GM10847 (cell line): ENCODE results near the gene ARID5B.

ENCODE experiments used
- POLR2A ChIP-seq: IDR thresholded peaks from 2 replicates; pipeline ENCODE4 v1.6.1; 2011; ENCODE audit not compliant: insufficient read length; ENCODE audit errors: extremely low read depth

The ARID5B gene

DNA sequence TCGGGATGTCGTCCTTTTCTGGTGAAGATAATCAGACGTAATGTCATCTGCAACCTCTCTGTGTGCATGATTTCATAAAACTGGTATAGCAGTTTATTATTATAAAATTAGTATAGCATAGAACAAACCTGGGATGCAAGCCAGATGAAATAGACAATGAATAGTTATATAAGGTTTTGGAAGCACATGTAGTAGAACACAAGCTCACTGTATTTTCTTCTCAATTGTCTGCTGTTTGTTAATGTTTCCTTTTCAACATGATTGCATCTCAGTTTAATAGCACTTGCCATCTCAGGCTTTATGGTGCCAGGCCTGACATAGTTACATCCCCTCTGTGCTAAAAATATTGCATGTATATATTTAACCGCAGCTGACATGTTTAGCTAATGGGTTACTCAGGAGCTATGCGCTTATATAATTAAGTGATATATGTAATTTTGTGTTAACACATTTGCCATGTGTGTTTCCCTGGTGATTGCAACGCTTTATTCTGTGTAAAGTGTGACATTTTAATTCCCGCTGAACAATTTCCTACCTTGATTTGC, 132.7 kb downstream of the ARID5B start:
- no peak for TF ChIP-seq POLR2A

DNA sequence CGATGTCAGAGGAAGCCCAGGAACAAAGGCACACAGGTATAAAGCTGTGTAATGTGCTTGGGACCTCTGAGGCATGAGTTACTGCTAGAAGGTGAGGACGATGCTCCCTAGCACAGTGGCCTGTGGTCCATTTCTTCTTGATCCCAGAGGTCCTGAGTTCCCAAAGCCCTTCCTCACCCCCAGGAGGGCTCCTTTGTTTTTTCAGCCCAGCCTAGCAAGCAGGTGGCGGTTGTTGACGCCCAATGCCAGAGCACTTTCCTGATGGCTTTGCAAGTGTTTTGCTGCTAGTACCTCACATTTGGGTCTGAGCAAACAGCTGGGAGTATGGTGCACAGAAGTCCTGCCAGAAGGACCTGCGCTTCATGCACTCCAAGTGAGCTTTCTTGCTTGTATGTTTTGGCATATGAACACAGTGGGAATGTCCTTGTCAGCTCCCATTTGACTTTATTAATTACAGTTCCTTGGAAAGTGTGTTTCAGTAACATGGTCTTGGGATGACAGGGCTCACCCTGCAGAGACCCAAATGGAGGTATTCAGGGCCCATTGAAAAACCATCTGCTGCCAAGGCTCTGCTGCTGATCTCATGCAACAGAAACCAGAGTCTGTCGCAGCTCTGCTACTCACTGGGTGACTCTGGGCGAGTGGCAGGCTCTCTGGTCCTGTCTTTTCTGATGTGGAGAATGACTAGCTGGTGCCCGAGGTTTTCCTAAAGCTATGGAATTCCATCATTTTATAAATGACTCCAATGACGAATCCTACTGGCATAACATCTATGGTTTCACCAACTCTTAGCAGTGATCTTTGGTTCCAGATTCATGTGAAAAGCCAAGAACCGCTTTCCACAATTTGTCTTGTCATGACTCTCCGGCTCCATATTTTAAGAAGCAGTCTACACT, 134.9 kb downstream of the ARID5B start:
- no peak for TF ChIP-seq POLR2A

DNA sequence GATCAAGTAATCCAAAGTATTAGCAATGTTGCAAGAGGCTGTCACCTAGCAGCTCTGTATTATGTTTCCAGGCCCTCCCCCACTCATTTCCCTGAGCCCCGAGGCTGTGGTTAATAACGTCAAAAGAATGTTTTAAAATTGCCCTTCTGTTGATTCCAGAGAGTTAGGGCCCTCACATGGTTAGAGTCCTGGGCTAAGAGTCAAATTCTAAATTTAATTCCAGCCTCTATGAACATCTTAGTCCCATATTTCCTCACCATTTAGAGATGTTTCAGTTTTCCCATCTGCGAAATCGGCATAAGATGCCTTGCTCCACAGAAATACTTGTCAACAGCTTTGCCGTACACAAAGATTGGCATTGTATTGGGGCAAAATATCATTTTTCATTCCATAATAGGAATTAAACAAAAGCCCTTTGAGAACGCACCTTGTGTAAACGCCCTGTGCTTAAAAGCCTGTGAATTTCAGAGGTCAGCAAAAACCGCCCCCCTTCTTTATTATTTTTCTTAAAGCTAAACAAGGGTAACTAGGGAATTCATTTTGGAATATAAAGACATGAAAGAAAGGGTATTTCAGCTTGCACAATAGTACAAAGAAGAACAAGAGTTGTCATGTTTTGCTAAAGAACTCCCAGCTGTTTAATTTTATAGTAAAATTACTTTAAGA, 135.8 kb downstream of the ARID5B start:
- TF ChIP-seq POLR2A: no peak

- TF ChIP-seq POLR2A: no peak
Measured at GRCh38 chr10:62037890-62038608, 136.6 kb downstream of the ARID5B start.

DNA sequence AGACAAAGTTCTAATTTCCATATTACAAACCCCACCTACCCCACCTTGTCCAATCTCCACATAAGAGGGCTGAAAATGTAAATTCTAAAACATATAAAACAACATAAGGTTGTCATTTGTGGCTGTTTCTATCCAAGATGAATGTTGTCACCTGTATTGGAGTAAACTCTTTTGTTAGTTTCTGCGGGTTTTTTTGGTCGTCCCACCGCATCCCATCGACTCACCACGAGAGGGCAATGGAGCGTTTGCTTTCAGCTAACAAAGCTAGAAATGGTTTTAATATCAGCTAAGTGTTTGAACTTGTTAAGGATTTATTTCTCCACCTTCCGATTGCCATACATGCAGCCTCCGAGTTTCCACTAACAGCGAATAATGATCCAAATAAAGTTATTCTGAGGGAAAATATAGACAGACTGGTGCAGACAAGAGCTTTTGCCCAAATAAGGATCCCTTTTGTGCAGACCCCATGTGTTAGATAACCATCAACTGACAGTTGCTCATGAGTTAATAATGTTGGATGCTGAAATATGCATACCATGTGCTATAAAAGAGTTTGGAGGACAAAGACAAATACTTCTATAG, 137.2 kb downstream of the ARID5B start:
- no peak for TF ChIP-seq POLR2A

DNA sequence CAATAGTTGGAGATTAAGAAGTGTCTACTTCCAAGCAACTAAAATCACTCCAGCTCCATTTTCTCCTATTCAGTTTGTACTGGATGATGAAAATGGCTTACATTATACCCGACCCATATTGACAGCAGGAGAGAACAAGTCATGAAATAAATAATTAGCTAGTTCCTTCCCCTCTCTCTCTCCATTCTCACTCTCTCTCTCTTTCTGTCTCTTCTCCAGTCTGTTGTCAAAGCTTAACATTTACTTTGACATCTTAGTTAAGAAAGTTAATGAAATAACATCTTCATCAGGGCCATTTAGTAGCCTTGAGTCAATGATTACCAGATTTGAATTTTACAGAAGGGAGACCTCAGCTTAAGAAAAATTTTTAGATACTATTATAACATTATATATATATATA, 138.5 kb downstream of the ARID5B start:
- no peak for TF ChIP-seq POLR2A

GRCh38 chr10:62040881-62041280, 139.4 kb downstream of the ARID5B start:
- no peak for TF ChIP-seq POLR2A

DNA sequence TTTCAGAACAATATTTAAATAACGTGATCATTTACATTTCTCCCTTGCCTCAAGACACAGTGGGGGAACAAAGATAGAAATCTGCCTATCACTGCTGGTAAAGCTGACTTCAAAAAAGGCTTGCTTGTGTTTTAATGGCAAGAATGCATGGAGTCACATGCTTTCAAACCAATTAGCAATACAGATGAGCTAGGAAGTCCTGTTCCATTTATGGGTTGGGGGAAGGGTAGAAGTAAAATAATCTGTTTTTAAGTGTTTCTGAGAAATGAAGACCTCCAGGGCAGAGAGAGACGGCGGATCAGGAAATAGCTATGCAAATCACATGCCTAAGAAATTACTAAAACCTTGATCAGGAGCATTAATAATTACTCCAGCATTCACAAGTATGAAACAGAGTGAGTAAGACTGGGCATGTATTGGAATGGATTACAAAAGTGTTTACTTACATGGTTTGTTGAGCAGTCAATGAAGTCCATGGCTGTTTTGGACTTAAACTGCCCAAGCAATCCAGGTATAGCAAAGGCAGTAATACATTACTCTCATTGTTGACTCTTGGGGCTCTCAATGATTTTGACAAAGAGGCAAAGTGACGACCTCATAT, 142.0 kb downstream of the ARID5B start:
- no peak for TF ChIP-seq POLR2A

- TF ChIP-seq POLR2A: no peak
Measured at GRCh38 chr10:62044566-62044965, 143.1 kb downstream of the ARID5B start.

- no peak for TF ChIP-seq POLR2A
Measured at GRCh38 chr10:62045765-62046521, 144.4 kb downstream of the ARID5B start.

DNA sequence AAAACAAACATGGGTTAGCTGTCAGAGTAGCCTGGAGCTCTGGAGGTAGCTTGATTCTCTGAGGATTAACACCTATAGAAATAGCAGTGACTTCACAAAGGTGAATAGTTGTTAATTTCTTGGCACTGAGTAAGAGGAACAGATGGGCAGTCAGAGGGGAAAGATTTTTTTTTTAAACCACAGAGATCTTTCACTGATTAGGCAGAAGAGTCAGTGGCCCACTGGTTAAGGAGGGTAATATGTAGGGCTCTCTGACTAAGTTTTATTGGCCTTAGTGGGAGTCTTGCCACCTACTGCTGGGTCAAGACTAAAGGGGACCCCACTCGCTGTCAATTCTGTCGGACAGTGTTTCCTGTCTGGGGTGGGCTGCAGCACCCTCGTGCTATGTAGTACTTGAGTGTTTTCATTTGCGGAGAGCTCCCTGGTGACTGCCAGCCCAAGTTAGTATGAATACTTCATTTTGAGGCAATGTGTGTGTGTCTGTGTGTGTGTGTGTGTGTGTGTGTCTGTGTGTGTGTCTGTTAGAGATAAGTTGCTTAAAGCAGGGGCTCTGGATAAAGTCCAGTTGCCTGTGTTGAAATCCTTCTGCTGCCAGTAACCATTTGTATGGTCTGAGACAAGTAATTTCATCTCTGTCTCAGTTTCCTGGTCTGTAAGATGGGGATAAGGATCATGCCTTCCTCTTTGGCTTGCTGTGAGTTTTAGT, 145.2 kb downstream of the ARID5B start:
- peak; percentile 28 for TF ChIP-seq POLR2A

GRCh38 chr10:62047228-62047892, 145.9 kb downstream of the ARID5B start:
- no peak for TF ChIP-seq POLR2A

- TF ChIP-seq POLR2A: no peak
Measured at GRCh38 chr10:62047960-62048383, 146.5 kb downstream of the ARID5B start.
